HG02642 (cell line): Measurements from ENCODE around the gene CACNB1.
A peak's percentile ranks its signal among the peaks of the same experiment; 100 is the strongest.

Source experiments
- ATAC-seq: cut with Tn5 transposase; IDR thresholded peaks from one replicate; pipeline ENCODE4 v1.9.1; 2021; ENCODE audit warnings: mild to moderate bottlenecking; ENCODE audit not compliant: unreplicated experiment, poor library complexity

Gene CACNB1

DNA sequence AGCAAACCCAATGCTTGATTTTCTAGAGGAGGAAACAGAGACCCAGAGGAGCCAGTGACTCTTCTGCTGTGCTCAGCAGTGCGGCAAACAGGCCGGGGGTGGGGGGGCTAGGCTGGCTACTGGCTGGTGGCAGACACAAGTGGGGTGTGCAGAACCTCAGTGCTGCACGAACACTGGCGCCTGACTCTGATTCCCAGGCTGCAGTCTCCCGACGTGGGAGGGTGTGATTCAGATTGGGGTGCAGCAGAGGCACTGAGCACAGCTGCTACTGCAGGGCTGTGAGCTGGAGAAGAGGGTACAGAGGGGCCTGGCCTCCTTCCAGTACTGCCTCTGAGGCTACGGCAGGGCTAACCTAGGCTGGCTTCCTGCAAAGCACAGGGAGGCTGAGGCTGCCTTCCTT lies 10.7 kb upstream of the CACNB1 start:
- no peak for ATAC-seq

DNA sequence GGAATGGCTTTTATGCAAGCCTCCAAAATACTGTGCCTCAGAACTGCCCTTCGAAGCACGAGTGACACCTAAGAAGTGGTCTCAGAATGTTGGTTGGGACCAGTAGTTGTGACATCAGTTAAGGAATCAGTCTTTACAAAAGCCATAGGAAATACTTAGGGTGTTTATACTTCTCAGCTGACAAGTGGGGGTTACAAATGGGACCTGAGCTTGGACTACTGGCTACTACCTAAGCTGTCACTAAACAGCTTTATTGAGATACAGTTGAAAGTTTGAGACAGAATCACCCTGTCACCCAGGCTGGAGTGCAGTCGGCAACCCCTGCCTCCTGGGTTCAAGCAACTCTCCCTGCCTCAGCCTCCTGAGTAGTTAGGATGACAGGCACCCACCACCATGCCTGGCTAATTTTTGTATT lies 7.7 kb upstream of the CACNB1 start:
- no peak for ATAC-seq

DNA sequence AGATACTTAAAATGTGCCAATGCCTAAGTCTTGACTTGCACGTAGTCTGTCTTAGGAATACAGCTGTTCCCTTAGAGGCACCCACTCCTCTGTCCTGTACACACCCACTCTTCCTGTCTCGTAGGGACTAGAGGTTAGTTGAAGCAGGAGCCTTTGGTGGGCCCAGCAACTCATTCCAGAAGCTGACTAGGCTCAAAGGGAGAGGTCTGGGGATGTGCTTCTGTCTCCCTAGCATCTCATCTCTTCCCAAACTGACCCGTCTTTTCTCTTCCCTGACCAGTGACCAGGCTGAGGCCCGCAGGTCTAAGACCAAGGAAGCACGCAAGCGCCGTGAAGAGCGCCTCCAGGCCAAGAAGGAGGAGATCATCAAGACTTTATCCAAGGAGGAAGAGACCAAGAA lies 6.8 kb upstream of the CACNB1 start:
- ATAC-seq: no peak

DNA sequence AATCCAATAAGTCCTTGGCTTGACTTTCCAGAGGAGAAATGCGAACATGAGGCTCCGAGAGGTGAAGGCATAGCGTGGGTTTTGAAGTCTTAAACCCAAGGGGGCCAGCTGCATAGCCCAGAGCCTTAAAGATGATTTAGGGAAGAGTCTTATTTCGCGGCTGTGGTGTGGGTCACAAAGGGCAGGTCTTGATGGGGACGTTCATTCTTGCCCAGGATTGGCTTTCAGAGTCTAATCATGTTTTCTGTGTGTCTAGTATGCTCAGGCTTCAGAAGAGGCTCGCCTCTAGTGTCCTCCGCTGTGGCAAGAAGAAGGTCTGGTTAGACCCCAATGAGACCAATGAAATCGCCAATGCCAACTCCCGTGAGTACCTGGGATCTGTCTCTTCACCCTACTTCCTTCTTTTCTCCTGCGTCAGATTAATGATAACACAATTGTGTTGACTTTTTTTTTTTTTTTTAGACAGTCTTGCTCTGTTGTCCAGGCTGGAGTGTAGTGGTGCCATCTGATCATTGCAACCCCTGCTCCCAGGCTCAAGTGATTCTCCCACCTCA lies 3.6 kb upstream of the CACNB1 start:
- no peak for ATAC-seq

DNA sequence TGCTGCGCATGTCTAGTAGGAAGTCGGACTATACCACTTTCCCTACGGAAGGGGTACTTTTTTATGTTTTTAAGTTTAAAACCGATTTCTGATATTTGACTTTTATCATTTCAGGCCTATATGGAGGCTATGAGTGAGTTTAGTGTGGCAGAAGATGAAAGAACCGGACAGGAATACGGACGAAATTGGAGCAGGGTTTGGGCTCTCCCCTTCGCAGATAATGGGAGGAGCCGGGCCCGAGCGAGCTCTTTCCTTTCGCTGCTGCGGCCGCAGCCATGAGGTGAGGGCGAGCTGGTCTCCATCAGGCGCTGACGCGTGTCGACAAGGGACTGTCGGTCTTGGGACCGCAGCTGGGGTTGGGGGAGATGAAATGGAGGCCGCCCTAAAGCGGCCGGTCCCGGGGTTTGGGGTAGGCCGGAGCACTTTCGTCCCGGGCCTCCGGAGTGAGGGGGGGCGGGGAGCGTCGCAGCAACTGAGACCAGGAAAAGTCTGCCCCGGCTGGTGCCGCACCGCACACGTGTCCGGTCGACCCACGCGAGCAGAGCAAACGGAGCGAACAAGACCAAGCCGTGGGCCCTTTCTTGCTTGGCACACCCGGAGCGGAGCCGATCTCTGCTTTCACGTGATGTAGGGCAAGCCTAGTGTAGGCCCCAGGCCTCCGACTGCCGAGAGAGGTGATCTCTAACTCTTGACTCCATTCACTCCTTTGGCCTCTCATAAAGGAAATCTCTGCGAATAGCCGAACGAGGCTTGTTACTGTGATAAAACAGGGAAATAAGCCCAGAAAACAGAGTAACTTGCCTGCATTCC lies 2.8 kb upstream of the CACNB1 start, which contains the start of gene RPL19:
Gene RPL19 (plus strand): TSS at position 214 of the 810 bp plus-strand sequence. CDS start 62 bp downstream, at position 276.
- ATAC-seq: peak; percentile 71

DNA sequence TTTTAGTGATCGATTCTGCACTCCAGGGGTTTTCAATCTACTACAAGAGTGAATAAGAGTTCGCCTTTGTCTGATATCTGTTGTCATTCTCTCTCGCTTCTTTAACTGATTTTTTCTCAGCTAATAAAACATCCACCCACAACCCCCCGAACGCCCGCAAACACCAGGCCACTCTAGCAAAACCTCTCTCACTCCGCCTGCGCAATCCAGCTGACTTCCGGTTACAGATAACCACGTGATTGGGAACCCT lies 2.3 kb upstream of the CACNB1 start:
- peak; percentile 67 for ATAC-seq

DNA sequence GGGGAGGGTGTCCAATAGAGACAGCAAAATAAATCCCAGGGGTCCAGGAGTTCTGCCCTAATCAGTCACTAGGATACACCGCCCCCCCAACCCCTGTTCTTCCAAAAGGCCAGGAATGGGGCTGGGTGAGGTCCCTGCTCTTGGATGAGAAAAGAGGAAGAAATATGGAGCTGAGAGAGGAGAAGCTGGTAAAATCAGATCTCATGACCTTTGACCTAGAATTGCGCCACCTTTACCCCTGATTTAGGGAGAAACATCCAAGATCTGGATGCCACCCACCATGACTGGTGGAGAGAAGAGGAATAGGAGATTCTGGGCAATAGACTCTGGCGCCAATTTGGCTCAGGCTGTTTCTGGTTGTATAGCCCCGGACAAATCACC lies 707 bp upstream of the CACNB1 start:
- ATAC-seq: no peak

DNA sequence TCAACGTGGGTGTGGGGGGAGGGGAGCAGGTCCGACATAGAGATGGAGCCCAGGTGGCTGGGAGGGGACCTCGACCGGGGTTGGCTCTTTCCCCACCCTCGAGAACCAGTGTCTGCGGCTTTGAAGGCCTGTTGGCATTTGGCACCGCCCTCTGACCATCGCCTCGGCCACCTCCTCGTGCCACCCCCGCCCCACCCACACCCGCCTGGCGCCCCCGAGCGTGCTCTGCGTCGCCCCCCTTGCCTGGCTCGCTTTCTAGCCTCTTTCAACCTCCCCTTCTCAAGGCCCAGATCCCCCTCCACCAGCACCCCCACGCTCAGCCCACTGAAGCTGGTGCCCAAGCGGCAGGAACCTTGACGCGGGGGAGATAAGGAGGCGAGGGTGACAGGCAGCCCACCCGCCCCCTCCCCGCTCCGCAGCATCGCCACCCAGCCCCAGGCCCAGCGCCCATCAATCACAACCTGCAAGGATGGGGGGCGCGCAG lies 619 bp downstream of the CACNB1 start:
- ATAC-seq: no peak

DNA sequence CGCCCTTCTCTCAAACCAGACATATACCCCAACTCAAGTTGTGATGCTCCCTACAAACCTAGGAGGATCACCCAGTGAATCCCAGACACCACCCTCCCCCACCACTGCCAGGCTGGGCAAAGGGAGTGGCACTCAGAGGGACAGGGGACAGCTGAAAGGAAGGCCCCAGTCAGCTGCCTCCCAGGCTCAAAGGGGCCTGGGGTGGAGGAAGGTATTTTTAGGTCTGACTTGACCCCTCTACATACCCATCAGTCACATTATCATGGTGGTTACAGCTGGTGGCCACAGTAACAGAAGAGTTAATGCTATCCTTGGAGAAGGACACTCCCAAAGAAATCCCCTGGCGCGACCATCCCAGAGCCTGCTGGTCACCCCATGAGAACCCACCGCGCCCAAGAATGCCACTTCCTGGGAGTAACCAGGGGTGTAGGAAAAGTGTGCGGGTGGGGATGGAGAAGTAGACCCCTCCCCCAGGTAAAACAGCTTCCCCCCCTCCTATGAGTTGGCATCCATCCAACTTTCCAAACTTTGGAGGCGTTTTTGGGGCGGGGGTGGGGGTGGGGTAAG lies 1.1 kb downstream of the CACNB1 start:
- no peak for ATAC-seq

DNA sequence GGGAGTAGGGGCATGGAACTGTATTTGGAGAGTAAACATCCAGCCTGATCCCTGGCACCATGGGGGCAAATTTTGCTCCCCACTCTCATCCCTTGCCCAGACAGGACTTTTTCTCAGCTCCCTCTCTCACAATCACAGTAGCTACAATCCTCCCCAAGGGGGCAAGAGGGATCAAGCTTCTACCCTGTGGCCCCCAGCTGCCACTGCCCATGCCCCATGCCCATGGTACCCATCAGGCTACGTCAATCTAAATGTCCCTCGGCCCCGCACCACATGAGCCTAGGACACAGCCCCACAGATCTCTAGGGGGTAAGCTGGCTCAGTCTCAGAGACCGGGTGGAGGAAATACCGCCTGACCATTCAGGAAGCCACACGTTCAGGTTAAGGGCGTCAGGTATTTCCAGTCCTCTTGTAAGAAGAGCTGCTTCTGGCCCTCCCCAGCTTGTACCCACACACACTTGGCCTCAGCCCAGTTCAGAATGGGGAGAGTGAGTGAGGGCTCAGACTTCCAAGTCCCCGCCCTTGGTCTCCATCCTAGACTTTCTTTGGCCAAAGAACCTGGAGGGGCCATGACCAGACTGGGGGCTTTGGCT lies 1.8 kb downstream of the CACNB1 start:
- no peak for ATAC-seq

DNA sequence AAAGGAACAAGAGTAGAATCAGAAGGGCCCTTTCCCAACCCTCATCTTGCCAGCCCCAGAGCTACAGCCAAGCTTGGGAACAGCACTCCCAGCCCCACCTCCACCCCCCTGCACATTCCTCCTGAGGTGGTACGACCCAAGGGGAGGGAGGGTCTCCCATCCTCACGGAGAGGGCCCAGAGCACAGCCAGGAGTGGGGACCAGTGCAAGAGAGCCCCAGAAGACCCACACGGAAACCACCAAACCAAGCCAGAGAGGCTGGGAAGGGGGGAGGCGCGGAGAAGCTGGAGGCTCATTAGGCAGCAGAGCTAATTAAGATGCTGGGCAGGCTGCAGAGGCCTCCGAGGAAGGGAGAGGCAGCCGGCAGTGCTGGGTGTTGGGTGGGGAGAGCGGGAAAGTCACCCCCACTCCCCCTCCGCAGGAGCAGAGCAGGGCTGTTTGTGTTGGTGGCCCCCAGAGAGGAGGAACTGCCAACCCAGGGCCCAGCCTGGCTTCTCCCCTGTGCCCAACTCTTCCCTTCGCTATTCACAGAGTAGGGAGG lies 2.4 kb downstream of the CACNB1 start:
- ATAC-seq: no peak

DNA sequence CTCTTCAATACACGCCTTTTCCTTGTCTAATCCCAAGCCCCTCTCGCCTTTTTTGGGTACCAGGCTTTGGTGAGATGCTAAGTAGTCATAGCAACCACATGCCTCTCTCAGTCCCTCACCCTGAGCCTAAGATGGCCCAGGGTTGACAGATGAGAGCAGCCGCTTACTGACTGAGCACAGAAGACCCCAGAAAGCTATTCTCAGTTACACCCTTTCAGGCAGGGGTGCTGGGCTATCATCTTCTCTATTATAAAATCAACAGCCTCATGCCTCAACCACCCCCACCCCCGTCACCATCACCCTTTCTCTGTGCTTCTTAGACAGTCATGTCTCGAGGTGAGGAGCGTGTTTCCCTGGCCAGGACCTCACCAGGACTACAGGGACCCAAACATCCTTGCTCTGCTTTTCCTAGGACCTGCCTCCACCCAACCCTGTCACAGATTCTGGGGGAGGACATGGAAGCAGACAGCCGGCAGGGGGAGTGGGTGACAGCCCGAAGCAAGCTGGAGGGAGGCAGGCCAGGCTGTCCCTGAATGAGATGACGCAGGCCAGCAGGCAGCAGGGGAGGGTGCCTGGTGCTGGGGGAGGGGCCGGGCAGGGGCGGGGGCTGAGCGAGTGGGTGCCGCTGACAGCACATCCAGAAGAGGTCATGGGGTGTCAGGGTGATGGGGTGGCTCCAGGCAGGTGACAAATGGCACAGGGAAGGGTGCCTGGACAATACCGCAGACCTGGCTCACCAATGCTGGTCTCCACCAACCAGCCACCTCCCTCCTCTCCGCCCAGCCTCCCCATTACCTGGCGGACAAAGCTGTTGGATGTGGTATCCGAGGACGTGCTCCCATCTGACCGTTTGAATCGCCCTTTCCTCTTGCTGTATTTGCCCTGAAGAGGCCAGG lies 3.1 kb downstream of the CACNB1 start:
- ATAC-seq: no peak

DNA sequence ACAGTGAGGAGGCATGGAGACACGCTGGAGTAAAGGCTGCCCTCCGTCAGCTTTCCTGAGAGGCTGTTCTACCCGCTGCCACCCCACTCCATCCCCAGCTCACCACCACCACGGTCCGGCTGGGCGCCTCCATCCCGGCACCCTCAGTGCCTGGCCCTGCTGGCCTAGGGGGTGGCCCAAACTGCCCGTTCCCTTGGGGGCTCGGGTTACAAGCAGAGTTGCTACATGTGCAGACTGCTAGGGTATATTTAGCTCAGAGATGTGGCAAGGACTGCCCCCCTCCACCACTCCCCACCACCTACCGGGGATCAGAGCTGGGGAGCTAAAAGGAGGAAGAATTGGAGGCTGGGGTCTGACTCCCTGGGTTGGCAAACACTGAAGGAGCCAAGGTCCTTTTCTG lies 4.1 kb downstream of the CACNB1 start:
- no peak for ATAC-seq

DNA sequence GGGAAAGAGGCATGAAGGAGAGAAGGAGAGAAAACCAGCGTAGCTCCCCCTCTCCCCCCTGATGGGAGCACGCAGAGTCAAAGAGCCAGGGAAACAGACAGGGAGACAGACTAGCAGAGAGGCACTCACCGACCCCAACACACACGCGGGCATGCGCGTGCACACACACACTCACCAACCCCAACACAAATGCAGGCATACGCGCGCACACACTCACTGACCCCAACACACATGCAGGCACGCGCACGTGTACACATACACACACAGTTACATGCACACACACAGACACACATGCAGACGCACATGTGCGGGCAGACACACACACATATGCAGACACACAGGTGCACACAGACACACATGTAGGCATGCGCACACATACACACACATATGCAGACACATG lies 4.6 kb downstream of the CACNB1 start:
- ATAC-seq: no peak

DNA sequence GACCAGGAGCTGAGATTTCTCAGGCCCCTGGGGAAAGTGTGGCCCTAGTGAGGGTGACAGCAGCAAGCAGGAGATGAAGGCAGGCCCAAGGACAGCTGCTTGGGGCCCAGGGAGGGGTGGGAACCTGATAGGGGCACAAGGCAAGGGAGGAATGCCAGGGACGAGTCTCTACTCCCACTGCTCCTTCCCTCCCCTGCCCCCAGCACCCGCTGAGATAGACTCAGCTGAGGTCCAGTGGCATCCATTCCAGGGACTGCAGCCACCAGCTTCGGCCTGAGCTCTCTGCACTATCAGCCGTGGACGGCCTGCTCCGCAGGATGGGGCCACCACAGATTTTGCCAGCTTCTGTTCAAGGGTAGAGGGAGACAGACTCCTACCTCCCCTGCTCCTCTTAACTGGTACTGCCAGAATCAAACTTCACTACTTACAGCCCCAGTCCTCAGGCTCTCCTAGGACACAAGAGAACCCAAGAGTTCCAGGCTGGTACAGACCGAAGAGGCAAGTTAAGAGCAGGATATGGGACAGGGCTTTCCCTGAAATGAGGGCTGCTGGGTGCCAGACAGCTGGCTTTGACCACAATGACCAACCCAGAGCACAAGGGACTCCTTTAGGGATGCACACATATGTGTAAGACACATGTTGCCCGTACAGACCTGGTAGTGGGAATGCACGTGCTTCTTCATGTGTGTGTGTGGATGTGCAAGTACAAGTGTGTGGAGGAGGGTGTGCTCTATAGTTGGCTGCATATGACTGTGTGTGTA lies 5.5 kb downstream of the CACNB1 start:
- ATAC-seq: no peak

DNA sequence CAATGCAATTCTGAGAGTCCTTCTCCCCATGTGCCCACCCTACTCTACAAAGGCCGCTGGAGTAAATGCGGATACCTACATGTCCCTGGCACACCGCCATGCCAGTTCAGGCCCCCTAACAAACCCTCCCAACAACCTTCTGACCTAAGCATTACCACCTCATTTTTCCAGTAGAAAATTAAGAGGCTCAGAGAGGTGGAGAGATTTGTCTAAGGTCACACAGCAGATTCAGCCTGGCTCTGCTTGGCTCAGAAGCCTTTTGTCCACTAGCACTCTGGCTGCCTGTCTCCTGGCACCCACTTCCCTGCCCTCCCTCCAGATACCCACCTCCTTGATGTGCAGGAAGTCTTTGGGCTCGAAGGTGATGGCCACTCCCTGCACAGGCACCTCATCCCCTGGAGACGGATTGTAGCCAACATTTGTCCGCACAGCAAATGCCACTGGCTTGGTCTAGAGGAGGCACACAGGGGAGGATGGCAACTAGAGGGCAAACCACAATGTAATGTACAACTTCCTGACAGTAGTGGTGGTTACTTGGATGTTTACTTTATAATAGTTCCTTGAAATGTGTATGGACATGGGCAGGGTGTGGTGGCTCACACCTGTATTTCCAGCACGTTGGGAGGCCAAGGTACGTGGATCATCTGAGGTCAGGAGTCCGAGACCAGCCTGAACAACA lies 10.2 kb downstream of the CACNB1 start:
- no peak for ATAC-seq

DNA sequence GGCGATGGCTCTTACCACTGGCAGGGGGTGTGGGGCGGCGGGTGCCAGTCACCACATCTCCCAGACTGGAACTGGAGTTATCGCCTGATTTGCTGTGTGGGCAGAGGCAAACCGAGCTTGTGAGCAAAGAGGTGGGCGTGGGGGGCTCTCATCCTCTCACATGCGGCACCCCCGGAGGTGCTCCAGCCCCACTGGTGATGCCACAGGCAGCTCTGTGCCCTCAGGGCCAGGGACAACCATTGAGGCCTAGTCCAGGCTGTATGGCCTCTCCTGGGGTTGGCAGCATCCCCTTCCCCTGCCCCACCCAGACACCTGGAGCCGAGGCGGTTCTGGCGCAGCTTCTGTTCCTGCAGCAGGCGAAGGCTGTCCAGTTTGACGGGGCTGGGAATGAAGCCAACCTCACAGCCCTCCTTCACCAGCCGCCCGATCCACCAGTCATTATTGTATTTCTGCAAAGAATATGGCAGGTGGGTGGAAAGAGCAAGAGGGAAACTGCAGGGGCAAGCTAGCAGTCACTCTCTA lies 10.9 kb downstream of the CACNB1 start:
- no peak for ATAC-seq

DNA sequence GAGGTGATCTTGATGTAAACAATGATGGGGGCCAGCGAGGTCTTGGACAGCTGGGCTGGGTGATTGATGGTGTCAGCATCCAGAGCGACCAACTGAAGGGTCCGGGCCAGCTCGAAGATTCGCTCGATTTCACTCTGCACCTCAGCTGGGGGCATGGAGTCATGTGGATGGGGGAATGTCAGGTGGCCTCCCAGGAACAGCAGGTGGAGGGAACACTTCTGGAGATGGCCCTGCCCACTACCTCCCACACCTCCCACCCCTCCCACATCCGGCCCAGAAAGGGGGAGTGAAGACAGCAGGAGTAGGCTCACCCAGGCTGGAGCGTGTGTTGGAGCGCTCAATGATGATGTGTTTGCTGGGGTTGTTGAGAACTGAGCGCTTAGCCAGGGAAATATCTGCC lies 13.7 kb downstream of the CACNB1 start:
- ATAC-seq: no peak

DNA sequence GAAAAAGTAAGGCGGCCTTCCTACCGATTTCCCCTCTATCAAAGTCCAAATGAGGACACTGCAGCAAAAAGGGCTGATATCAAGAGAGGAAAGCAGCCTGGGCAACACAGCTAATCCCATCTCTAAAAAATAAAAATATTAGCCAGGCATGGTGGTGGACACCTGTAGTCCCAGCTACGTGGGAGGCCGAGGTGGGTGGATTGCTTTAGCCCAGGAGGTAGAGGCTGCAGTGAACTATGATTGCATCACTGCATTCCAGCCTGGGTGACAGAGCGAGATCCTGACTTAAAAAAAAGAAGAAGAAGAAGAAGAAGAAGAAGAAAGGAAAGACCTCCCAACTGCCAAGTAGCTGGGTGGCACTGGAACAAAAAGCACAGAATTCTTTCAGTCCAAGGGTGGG lies 14.4 kb downstream of the CACNB1 start:
- ATAC-seq: no peak
